ENCODE measurements around the gene BICD1.
"Not testable (repeated sequence)": the region's sequence is repeated elsewhere in the genome, so short reads cannot be mapped to it uniquely, and the experiment has no call there.

BICD1 gene

GRCh38 chr12:32272465-32272864 lies 165.8 kb downstream of the BICD1 start:
- peaks cover 7% of the 10 kb centered on the region for H3K4me1 ChIP-seq (ENCODE audit: insufficient read depth, poor library complexity, severe bottlenecking)
- no peak overlapping the region for H3K4me3 ChIP-seq (ENCODE audit: severe bottlenecking)
- no peak overlapping the region for H3K27ac ChIP-seq (ENCODE audit: poor library complexity, severe bottlenecking)
- TF ChIP-seq CTCF (IDR thresholded peaks at IDR 0.05; ENCODE audit: poor library complexity, severe bottlenecking), result no peak
- no peaks in the 10 kb centered on the region for H3K36me3 ChIP-seq (ENCODE audit: low read depth)
- H3K27me3 ChIP-seq (ENCODE audit: insufficient read depth, poor library complexity, severe bottlenecking), result no peaks in the 10 kb centered on the region
- no peaks in the 10 kb centered on the region for H3K9me3 ChIP-seq (ENCODE audit: severe bottlenecking)
- no peak for DNase-seq (ENCODE audit: low spot score)
- ATAC-seq (ENCODE audit: low read depth), result no peak

- DNase-seq (ENCODE audit: low spot score) (no peak), ATAC-seq (ENCODE audit: low read depth) (no peak)
- Histone ChIP-seq H3K4me1 (ENCODE audit: insufficient read depth, poor library complexity, severe bottlenecking) (peaks cover 7% of the 10 kb centered on the region), H3K9me3 (ENCODE audit: severe bottlenecking) (no peaks in the 10 kb centered on the region), H3K27ac (ENCODE audit: poor library complexity, severe bottlenecking) (no peak overlapping the region), H3K36me3 (ENCODE audit: low read depth) (no peaks in the 10 kb centered on the region), H3K27me3 (ENCODE audit: insufficient read depth, poor library complexity, severe bottlenecking) (no peaks in the 10 kb centered on the region), H3K4me3 (ENCODE audit: severe bottlenecking) (no peak overlapping the region)
- no peak for TF ChIP-seq CTCF (IDR thresholded peaks at IDR 0.05; ENCODE audit: poor library complexity, severe bottlenecking)
These were observed 166.4 kb downstream of the BICD1 start for GRCh38 chr12:32273063-32273522.

- Histone ChIP-seq H3K4me1 (ENCODE audit: insufficient read depth, poor library complexity, severe bottlenecking) (peaks cover 7% of the 10 kb centered on the region), H3K4me3 (ENCODE audit: severe bottlenecking) (no peak overlapping the region), H3K36me3 (ENCODE audit: low read depth) (no peaks in the 10 kb centered on the region), H3K27me3 (ENCODE audit: insufficient read depth, poor library complexity, severe bottlenecking) (no peaks in the 10 kb centered on the region), H3K27ac (ENCODE audit: poor library complexity, severe bottlenecking) (no peak overlapping the region), H3K9me3 (ENCODE audit: severe bottlenecking) (no peaks in the 10 kb centered on the region)
- DNase-seq (ENCODE audit: low spot score) (no peak), ATAC-seq (ENCODE audit: low read depth) (no peak)
- no peak for TF ChIP-seq CTCF (IDR thresholded peaks at IDR 0.05; ENCODE audit: poor library complexity, severe bottlenecking)
These were observed 167.1 kb downstream of the BICD1 start for GRCh38 chr12:32273712-32274111.

- no peak overlapping the region for H3K27ac ChIP-seq (ENCODE audit: poor library complexity, severe bottlenecking)
- no peak for TF ChIP-seq CTCF (IDR thresholded peaks at IDR 0.05; ENCODE audit: poor library complexity, severe bottlenecking)
- peaks cover 7% of the 10 kb centered on the region for H3K4me1 ChIP-seq (ENCODE audit: insufficient read depth, poor library complexity, severe bottlenecking)
- H3K36me3 ChIP-seq (ENCODE audit: low read depth), result no peaks in the 10 kb centered on the region
- no peak overlapping the region for H3K4me3 ChIP-seq (ENCODE audit: severe bottlenecking)
- no peaks in the 10 kb centered on the region for H3K9me3 ChIP-seq (ENCODE audit: severe bottlenecking)
- no peaks in the 10 kb centered on the region for H3K27me3 ChIP-seq (ENCODE audit: insufficient read depth, poor library complexity, severe bottlenecking)
- ATAC-seq (ENCODE audit: low read depth), result no peak
- no peak for DNase-seq (ENCODE audit: low spot score)
These were observed 168.0 kb downstream of the BICD1 start for GRCh38 chr12:32274665-32275064.

- not testable (repeated sequence) for H3K4me1 ChIP-seq (ENCODE audit: insufficient read depth, poor library complexity, severe bottlenecking); H3K4me3 ChIP-seq (ENCODE audit: severe bottlenecking); H3K9me3 ChIP-seq (ENCODE audit: severe bottlenecking); ATAC-seq (ENCODE audit: low read depth); H3K27me3 ChIP-seq (ENCODE audit: insufficient read depth, poor library complexity, severe bottlenecking); DNase-seq (ENCODE audit: low spot score); H3K27ac ChIP-seq (ENCODE audit: poor library complexity, severe bottlenecking); H3K36me3 ChIP-seq (ENCODE audit: low read depth)
These were observed 168.9 kb downstream of the BICD1 start for GRCh38 chr12:32275520-32275919.
